Hematopoietic multipotent progenitor cell treated with erythropoietin and hydrocortisone succinate and interleukin-3 and kit ligand, for 6 days (in vitro differentiated cells): ENCODE measurements around the gene LCN15.

ENCODE experiments used
- DNase-seq: peaks from one replicate; pipeline ENCODE4 v3.0.0-alpha.2; 2015

The LCN15 gene

DNA sequence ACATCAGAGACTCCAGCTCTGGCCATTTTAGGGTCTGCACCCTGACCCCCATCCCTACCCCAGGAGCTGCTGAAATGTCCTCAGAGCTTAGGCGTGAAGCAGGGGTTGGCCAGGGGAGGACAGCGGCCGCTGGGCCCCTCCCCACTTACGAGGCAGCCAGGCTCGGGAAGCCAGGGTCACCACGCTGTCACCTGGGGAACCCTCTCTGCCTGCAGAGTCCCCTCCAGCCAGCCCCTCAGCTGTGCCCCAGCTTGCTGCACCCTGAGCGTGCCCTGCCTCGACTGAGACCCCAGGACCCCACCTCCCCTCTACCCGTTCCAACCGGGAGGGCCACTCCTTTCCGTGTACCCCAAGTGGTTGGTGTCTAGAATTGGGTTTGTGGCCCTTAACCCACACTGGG is 24.2 kb downstream of the LCN15 start:
- DNase-seq: no peak

DNA sequence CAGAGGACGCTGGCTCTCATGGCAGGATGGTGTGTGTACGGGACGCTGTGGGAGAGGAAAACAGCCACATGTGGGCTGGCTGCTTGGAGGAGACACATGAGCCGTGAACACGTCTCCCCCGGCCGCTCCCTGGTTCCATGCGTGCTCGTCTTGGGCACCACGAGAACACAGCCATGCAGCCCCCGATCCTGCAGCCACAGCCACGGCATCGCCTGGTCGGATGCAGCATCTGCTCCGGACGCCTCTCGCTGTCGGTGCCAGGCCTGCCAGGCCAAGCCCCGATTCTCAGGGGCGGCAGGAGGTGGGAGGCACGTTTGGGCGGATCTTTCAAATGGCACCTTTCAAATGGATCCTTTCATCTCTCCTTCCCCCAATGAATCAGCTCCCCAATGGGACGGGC is 24.8 kb downstream of the LCN15 start:
- DNase-seq: no peak

DNA sequence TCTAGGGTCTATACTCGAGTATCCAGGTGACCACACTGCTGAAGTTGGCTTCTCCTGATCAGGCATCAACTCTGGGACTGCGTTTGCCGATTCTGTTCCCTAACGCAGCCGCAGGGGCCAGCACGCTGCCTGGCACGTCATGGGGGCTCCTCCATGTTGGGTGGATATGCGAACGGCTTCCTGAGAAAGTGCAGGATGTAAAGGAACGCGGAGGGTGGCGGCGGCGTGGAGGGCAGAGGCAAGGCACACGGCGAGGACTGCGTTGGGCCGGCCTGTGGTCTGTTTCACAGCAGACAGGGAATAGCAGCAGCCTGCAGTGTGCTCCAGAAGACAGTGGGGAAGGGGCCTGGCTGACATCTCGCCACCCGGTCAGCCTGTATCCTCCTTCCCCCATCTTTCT is 25.4 kb downstream of the LCN15 start:
- DNase-seq: no peak

DNA sequence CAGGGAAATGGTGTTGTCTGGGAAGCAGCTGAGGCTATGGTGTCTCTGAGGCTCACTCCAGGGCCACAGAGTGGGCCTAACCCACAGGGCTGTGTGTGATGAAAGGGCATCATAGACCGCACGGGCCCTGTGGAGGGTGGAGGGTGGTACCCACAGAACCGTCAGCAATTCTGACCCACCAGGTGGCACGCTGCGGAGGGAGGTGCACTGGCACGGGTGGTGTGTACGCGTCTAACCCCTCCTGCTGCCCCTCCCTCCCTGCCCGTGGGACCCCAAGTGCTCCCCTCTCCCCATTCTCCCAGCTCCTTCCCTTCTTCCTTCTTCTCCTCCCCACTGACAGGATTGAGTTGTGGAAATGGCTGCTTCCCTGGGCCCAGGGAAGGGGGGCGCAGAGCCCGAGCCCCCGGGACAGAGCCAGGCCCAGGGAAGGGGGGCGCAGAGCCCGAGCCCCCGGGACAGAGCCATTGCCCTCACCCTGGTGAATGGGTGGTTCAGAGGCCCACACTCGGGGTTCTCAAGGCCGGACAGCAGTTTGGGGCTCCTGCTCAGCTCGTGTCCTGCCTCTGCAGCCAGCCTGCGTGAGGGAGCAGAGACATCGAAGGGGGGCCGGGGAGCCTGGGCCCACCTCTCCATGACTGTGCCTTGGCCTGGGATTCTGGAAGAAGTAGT is 28.4 kb downstream of the LCN15 start:
- no peak for DNase-seq

DNA sequence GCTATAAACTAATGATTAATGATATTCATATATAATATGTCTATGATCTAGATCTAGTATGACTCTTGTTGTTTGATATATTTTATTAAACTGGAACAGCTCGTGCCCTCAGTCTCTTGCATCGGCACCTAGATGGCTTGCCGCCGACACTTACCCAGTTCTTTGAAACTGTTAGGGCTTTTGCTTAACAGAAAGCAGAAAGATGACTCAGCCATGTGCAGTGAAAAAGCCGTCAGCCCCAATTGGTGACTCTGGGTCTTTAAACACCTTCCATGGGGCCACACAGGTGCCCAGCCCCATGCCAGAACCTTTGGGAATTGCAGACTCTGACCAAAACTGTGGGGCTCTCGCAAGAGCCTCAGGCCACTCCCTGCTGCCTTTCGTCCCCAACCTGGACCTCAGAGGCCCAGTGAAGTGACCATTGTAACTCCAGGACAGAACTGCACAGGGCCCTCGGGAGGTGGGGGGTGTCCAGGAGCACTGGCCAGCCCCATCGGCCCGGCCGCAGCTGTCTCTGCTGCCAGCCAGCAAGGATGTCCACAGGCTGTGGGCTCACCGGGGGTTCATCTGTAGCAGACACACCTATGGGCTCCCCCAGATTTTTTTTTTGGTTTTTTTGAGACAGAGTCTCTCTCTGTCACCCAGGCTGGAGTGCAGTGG is 29.4 kb downstream of the LCN15 start:
- DNase-seq: no peak

DNA sequence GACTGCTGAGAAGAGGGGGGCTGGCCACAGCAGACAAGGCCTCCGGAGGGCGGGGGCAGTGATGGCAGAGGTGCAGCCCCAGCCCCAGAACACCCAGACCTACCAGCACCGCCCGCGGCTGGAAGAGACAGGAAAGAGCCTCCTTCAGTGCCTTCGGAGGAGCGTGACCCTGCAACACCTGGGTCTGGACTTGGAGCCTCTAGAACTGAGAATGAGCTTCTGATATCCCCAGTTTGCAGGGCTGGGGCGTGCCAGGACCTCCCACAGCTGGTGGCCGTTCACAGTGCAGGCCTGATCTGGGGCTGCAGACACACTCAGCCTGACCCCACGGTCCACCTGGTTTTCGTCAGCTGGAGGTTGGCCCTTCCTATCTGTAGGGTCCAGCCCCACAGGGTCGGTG is 30.7 kb downstream of the LCN15 start:
- DNase-seq: no peak

DNA sequence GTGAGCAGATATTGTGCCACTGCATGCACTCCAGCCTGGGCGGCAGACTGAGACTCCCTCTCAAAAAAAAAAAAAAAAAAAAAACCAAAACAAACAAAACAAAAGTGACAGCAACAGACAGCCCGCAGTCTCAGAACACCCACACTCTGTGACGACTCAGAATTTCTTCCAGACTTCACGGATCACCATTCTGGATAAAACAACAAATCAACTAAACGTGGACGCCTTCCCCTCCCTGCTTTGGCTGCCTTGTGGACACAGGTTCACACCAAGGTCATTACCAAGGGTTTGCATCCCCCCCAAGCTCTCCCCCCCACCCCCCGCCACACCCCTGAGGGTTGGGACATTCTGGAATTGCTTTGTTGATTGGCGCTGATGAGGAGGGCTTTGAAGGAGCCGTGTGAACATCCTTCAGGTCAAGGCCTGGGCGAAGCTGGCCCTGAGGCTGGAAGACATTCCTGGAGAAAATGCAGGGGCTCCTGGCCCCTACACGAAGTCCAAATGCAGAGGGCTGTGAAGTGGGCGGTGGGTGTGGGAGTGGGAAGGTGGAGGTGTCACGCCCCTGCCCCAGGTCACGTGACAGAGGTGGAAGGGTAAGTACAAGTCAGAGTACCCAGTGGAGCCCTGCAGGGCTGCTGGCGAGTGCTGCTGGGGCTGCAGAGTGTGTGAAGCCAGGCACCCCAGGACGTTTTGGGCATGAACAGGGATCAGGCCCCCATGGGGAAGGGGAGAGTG is 31.7 kb downstream of the LCN15 start:
- no peak for DNase-seq

DNA sequence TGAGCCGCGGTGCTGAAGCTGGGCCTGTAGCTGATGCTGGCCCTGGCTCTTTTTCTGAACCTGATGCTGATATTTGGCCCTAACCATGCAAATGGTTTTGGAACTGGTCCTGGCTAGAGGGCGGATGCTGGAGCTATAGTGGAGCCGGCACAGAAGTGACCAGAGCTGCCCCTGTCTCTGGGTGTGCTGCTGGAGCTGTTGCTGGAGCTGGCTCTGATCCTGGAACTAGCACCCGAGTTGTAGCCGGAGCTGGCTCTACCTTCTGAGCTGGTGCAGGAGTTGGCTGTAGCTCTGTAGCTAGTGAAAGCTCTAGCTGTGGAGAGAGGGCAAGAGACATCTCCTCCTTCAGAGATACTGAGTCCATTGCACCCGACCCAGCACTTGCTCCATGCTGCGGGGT is 34.4 kb downstream of the LCN15 start:
- DNase-seq: no peak

DNA sequence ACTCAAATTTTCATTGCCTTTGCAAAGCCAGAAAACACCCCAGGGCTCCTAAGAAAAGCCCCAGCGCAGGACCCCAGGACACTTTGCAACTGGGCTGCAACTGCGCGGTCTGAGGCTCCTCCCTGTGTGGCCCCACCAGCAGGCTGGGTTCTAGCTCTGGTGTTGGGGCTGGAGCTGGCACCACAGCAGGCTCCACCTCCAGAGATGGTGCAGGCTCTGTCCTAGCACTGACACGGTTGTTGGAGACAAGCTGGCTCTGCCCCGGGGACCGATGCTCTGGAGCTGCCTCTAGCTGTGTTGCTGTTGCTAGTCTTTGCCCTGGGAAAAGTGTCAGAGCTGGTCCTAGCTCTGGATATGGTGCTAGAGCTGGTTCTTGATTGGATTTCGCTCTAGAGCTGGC is 35.2 kb downstream of the LCN15 start:
- DNase-seq: peak; percentile 81

DNA sequence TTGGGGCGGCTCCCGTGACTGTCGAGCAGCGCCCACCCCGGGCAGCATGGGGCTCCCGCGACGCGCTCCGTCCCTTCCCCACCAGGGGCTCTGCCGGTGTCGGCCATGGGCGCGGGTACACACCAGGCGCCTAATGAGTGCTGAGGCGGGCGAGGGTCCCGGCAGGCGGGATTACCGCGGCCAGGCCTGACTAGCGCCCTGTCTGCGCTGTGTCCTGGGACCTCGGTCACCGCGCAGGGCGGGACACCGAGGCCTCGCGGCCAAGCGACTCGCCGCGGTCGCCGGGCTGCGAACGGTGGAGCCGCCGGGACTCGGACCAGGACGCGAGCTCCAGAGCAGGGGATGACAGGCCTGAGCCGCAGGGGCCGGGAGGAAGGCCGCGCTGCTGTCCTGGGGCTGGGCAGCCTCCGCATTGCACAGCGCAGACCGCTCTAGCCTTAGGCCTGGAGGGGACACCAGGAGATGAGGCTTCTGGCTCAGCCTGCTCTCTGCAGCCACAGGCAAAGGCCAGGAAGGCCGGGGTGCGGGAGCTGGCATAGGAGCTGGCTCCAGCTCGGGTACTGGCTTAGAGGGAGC is 35.7 kb downstream of the LCN15 start:
- no peak for DNase-seq

DNA sequence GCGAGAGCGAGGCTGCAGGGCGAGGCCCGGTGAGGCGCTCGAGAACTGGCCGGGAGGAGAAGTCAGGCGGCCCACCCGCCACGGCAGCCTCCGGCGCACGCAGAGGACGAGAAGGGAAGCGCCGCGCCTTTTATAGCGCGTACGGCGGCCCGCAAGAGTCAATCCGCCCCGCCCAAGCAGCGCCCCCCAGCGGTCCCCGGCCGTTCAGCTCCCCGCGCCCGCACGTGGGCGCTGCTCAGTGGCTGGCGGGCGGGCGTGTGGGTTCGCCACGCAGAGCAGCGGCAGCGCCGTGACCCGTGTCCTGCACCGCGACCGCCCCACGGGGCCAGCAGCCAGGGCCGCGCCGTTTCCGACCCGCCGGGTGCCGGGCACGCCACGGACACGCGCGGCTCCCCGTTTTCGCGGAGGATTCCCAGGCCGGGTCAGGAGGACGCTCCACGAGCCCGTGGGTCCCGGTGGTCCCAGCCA is 36.2 kb downstream of the LCN15 start:
- DNase-seq: peak; percentile 94

DNA sequence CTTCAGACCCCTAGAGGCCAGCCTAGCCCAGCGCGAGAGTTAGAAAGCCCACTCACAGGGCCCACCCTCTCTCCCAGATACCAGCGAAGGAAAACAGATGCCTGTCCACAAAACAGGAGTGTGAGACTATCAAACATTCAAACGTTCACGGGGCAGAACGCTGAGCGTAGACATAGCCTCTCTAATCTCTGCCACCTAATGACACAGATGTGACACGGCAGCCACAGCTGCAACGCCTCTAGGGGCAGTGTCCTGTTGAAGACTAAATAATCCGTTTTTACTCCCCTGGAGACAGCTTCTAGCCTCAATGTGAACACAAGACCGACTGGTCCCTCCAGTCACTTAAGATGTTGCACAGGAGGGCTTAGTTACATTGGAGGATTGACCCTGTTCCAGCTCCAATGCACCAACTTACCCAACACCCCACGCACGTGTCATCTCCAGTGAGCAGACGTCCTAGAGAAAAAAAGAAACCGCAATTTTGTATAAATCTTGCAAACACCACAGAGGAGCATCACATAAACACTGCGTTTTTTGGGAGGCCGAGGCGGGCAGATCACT is 37.6 kb downstream of the LCN15 start:
- DNase-seq: peak; percentile 91

DNA sequence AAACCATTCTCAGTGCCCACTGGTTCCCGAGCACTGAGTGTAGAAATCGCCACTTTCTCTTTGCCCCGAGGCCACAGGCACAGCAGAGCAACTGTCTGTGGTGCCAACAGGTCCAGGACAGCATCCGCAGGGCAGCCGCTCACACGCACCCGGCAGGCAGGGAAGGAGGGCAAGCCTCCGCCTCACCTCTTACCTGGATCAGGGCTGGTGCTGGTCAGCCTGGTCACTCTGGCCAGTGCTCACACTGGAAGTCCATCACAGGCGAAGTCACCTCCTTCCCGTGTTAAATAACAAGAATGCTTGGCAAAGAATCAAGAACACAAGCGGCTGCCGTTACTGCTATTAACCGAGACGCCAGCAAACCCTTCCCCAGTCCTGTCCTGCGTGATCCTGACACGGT is 38.2 kb downstream of the LCN15 start:
- no peak for DNase-seq

DNA sequence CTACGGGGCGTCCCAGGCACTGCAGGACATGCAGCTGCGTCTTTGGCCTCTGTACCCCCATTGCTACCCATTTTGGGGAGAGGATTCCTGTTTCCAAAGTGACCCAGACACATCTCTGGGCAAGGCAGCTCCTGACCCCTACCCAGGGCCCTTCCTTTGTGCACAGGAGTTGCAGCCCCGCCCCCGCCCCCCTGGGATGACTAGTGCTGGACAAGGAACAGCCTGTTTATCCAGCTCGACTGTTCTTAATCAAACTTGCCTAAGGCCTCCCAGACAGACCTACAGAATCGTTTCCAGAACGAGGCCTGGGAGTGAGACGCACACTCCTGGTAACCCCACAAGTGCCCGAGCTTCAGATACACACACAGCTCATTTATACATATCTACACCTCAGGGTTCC is 38.7 kb downstream of the LCN15 start:
- DNase-seq: no peak

DNA sequence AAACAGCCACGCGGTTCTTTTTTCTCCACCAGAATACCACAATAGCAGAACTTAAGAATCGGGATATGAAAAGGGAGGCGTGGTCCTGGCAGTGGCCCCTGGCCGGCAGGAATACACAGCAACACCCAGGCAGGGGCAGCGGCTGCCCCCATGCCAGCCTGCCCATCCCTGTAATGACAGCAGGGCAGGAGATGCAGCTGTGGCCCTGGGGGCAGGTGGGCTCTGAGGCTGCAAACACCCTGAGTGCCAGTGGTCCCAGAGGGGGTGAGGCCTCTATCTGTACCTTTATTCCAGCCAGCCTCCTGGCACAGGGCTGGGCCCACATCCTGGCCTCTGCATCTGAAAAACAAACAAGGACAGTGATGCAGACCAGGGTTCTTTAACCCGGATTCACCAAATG is 39.5 kb downstream of the LCN15 start:
- no peak for DNase-seq

DNA sequence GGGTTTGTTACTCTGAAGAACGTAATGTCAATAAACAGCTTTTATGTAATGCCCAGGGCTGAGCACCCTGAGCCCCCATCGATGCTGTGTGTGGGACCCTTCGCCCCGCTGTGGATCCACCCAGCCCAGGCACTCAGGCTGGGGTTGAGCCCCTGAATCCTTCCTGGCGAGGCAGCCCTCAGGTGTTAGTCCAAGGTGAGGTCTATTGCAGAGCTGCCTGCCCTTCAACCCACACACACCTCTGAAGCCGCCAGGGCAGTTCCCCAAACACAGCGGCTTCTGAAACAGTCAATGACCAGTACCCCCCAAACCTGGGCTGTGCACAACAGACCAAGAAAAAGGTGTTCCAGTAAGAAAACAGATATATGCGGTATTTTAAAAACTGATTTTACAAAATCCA is 40.3 kb downstream of the LCN15 start:
- DNase-seq: no peak

DNA sequence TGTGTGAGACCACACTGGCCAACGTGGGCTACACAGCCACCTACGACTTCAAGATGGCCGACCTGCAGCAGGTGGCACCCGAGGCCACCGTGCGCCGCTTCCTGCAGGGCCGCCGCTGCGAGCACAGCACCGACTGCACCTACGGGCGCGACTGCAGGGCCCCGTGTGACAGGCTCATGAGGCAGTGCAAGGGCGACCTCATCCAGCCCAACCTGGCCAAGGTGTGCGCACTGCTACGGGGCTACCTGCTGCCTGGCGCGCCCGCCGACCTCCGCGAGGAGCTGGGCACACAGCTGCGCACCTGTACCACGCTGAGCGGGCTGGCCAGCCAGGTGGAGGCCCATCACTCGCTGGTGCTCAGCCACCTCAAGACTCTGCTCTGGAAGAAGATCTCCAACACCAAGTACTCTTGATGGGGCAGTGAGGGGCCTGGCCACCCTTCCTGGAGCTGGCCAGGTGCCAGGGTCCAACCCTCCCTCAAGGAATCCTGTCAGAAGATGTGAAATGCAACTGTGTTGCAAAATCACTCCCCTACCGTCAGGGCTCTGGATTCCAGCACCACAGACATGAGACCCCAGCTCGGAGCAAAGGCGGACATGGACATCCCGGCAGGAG is 40.8 kb downstream of the LCN15 start:
- no peak for DNase-seq

DNA sequence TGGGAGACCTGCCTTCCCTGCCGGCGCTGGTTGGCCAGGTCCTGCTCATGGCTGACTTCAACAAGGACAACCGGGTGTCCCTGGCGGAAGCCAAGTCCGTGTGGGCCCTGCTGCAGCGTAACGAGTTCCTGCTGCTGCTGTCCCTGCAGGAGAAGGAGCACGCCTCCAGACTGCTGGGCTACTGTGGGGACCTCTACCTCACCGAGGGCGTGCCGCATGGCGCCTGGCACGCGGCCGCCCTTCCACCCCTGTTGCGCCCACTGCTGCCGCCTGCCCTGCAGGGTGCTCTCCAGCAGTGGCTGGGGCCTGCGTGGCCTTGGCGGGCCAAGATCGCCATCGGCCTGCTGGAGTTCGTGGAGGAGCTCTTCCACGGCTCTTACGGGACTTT is 41.4 kb downstream of the LCN15 start:
- peak; percentile 50 for DNase-seq

DNA sequence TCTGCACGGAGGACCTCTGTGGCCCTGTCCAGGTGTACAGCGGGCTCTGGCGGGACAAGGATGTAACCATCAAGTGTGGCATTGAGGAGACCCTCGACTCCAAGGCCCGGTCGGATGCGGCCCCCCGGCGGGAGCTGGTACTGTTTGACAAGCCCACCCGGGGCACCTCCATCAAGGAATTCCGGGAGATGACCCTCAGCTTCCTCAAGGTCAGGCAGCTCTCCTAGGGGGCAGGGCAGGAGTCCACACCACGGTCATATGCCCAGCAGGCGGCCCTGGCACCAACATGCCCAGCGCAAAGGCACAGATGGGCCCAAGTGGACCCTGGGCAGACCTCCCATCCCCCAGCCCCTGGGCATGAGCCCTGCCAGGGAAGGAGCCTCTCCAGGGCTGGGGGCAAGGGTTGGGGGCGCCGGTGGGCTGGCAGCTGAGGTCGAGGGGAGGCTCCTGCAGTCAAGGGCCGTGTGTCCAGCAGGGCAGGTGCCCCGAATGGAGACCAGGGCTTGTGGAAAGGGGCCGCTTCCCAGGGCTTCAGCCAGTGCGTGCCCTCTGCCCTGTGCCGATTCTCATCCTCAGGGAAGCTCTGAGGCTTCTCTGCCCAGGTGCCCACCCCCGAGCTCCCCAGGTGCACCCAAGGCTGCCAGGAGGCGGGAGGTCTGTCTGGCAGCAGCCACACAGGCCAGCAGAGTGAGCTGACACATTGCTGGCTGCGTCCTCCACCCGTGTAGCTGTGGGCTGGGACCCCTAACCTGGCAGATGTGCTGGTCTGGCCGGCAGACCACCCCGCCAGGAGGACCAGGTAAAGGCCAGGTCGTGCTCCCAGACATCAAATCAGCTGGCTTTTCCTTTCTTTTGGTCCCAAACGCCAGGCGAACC is 42.0 kb downstream of the LCN15 start:
- DNase-seq: no peak

DNA sequence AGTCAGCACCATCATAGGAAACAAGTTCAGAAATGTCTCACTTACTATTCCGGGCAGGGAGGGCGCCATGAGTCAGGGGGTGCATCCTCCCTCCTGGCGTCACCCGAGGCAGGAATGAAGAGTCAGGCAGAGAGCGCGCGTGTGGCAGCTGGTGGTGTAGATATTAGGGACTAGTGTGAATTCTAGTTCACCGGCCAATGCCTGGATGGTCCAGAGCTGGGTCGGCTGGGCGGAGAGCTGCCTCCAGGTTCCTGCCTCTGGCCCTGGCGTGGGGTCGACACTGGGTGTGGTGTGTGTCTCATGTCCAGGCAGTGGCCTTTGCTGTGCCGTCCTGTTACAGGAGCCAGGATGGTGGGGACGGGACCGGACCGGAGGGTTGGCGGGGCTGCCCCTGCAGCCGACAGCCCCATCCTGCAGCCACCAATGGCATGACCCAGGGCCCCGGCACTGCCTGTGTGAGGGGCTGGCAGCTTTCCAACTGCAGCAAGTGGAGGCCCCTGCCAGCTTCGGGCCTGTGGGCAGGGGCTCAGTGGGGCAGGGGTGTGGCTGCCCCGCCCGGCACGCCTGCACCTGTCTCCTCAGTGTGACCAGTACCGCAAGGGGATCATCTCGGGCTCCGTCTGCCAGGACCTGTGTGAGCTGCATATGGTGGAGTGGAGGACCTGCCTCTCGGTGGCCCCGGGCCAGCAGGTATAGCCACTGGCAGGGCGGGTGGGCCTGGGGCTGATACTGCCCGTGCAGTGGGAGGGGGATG is 42.8 kb downstream of the LCN15 start:
- peak; percentile 50 for DNase-seq

DNA sequence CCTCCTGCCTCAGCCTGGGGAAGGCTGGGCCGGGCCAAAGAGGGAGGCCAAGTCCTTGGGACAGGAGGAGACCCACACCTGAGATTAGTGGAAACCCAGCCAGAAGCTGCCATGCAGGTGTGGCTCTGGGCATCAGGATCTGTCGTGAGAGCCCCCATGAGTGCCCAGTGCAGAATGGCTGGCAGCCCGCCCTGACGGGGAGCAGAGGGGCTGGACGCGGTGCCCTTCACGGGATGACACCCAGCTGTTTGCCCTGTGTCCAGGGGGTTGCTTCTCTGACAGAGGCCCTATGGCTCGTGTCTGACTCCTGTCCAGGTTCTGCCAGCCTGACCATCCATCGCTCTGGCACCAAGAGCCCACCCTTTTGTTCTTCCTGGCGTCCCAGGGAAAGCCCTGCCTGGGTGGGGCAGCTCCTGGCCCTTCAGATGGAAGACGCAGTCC is 43.4 kb downstream of the LCN15 start:
- DNase-seq: no peak
